Measurements from ENCODE around the gene MICOS13.
"Not testable (repeated sequence)": the region's sequence is repeated elsewhere in the genome, so short reads cannot be mapped to it uniquely, and the experiment has no call there.

MICOS13 gene

DNA sequence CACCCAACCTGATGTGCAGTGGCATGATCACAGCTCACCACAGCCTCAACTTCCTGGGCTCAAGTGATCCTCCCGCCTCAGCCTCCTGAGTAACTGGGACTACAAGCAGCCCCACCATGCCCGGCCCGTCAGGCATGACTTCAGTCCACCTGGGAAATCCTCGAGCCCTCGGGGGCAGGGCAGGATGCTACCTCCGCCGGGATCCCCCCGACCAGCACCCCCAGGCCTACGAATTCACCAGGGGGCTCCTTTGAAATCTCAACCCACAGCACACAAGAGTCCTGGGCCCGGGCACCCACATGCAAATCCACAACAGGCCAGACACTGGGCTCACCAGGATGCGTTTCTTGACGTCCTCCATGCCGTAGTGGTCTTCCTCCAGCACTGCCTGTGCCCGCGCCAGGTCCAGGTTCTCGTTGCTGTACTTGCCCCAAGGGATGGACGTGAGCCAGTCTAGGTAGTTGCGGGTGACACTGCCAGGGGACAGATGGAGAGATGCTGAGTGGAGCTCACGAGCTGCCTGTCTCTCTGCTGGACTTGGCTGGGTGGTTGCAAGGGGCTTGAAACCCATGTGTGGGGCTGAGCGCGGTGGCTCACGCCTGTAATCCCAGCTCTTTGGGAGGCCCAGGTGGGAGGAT, 20.3 kb upstream of the MICOS13 start:
- no peak for DNase-seq (ENCODE audit: low spot score)

DNA sequence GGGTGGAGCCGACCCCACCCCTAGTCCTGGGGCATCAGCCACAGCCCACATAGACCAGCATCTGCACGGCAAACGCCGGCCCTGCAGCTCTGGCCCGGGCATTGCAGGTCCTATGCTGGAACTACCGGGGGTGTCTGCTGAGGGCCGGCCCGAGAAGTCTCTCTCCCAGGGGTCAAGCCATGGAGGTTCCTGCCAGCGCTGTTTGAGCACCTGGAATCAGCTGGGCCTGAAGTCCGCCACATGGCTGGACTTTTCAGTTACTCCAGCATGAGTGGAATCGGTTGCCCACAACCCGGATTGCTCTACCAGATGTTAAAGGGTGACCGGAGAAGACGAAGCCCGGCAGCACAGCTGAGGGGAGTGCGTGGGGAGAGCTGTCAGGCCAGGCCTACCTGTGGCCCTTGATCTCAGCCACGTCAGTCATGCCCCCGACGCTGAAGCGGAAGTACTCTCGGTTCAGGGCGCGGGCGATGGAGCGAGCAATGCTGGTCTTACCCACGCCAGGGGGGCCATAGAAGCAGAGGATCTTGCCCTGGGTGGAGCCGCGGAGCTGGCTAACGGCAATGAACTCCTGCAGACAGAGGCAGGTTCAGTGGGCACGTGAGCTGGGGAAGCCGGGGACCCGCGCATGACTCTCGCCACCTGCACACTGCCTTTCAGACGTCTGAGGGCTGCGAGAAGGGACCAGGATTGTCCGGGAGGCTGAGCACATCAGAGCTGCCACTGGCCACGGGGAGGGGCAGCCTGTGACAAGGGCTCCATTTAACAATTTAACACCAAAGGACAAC, 18.5 kb upstream of the MICOS13 start:
- DNase-seq (ENCODE audit: low spot score) = no peak

DNA sequence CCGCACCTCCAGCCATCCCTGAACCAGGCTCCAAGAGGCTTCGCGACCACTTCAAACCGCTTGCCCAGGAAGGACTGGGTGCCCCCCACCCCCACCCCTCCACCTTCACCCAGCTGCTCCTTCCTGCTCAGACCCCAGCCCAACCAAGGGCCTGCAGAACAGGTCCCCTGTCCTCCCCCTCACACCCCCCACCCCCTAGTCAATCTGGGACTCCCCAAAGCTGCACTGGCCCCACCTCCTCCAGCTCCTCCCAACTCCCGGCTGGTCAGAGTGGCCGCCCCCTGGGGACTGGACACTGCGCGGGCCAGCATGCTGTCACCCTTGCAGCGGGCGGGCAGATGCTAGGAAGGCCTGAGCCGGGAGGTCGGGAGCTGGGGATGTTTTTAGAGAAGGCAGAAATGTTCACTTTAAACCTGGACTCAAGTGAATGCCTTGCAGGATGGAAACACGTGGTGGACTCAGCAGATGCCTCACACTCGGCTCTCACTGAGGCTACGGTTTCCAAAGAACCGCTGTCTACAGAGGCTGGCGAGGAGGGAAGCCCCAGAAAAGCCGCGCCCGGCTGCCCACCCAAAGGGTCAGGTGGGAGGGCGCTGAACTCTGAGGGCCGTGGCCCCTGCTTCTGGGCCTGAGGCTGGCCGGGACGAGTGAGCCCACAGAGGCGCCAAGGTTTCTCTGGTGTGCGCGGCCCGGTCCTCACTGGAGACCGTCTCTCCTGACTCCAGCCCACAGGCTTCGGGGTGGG, 17.7 kb upstream of the MICOS13 start:
- DNase-seq (ENCODE audit: low spot score) = no peak

DNA sequence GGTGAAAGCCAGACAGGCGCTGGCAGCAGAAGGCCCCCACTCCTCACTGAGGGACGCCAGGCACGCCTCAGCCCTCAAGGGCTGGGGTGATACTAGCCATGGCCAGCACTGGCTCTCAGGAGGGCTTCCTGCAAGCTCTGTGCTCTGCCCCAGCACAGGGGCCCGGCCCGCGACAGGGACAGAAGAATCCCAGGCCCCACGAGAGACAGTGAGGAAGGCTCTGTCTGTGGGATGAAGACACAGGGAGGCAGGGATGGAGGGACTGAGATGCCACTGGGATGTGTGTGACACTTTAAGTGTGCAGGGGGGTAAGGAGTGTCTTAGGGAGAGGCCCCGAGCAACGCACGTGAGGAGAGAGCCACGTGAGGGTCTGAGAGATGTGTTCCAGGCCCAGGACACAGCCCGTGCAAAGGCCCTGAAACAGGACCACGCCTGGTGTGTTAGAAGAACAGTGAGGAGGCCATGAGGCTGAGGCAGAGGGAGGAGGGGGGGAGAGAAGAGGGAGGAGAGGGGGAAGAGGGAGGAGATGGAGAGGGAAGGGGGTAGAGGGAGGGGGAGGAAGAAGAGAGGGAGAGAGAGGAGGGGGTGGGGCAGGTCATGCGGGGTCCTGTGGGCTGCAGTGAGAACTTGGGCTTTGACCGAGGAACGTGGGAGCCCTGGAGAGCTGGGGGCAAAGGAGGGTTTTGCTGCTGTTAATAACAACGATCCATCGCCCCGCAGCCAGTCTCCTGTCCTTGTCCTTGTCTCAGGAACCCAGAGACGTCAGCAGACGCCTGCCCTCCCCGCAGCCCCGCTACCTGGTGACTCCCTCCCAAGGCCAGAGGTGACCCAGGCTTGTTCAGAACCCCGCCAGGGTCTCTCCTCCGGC, 16.9 kb upstream of the MICOS13 start:
- DNase-seq (ENCODE audit: low spot score) = no peak

- DNase-seq (ENCODE audit: low spot score) = no peak
Observed at GRCh38 chr19:5696196-5697021, 16.1 kb upstream of the MICOS13 start.

GRCh38 chr19:5695649-5696195, 15.4 kb upstream of the MICOS13 start:
- no peak for DNase-seq (ENCODE audit: low spot score)

GRCh38 chr19:5694956-5695648, 14.8 kb upstream of the MICOS13 start:
- DNase-seq (ENCODE audit: low spot score) = no peak

GRCh38 chr19:5694167-5694955, 14.0 kb upstream of the MICOS13 start:
- no peak for DNase-seq (ENCODE audit: low spot score)

- no peak for DNase-seq (ENCODE audit: low spot score)
Observed at GRCh38 chr19:5693195-5694166, 13.2 kb upstream of the MICOS13 start.

- no peak for DNase-seq (ENCODE audit: low spot score)
Observed at GRCh38 chr19:5692723-5693194, 12.4 kb upstream of the MICOS13 start.

- no peak for DNase-seq (ENCODE audit: low spot score)
Observed at GRCh38 chr19:5691822-5692722, 11.8 kb upstream of the MICOS13 start.

DNA sequence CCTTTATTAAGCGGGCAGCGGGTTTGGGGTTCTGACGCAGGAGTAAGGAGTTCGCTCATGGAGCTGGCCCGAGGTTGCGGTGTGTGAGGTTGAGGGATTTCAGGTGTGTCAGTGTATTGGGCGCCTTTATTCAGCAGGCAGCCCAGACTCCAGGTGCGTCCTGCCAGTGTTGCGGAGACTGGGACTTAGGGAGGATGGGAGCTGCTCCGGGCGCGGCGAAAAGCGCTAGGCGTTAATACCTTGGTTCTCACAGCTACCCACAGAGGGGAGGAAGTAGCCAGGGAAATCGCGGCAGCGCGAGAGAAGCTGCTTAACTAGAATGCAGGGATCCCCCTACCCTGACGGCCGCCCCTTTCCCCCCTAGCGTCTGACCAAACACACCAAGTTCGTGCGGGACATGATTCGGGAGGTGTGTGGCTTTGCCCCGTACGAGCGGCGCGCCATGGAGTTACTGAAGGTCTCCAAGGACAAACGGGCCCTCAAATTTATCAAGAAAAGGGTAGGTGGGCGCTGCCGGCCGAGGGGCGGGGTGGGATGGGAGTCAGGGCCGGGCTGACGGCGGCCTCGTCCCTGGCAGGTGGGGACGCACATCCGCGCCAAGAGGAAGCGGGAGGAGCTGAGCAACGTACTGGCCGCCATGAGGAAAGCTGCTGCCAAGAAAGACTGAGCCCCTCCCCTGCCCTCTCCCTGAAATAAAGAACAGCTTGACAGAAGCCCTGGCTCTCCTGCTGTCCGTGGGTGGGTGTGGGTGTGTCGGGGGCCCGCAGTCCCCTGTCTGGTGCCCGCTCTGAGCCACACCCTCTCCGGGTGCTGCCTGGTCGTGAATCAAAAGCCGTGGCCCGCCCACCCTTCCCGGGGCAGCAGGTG, 10.9 kb upstream of the MICOS13 start:
- peak; percentile 70 for DNase-seq (ENCODE audit: low spot score)

- peak; percentile 99 for DNase-seq (ENCODE audit: low spot score)
Observed at GRCh38 chr19:5690125-5690954, 10.0 kb upstream of the MICOS13 start, which contains the start of gene RPL36. Gene RPL36, plus strand, starts transcription at chr19:5690295. Its CDS starts 213 bp downstream, at chr19:5690508.

DNA sequence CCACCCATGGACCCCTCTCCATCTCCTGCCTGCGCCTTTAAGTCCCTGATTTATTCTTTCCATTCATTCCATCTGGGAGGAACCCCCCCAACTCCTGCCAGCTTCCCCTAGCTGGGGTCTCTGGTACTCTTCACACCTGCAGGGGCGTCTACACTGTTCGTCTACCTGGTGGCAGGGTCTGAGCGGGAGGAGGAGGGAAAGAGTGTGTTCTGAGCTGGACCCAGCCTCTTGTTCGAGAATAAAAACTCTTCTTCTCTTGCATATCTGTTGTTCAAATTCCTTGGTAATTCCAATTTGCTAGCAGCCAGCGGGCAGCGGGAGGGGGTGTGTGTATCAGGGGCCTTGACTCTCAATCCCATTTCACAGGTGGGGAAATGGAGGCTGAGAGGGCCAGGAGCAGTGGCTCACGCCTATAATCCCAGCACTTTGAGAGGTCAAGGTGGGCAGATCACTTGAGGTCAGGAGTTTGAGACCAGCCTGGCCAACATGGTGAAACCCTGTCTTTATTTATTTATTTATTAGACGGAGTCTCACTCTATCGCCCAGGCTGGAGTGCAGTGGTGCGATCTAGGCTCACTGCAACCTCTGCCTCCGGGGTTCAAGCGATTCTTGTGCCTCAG, 8.1 kb upstream of the MICOS13 start:
- DNase-seq (ENCODE audit: low spot score) = not testable (repeated sequence)

All from HuH-7.5 (cell line).